NOMO-1 treated with dmso at 0.1 percent for 144 hours (cell line): ENCODE results near the gene GAMT.
"Not testable (repeated sequence)": the region's sequence is repeated elsewhere in the genome, so short reads cannot be mapped to it uniquely, and the experiment has no call there.

Experiments used
- DNase-seq: peaks from one replicate; lab custom pipeline; 2025; ENCODE audit not compliant: unreplicated experiment; lab: John Stamatoyannopoulos, UW

GAMT gene

DNA sequence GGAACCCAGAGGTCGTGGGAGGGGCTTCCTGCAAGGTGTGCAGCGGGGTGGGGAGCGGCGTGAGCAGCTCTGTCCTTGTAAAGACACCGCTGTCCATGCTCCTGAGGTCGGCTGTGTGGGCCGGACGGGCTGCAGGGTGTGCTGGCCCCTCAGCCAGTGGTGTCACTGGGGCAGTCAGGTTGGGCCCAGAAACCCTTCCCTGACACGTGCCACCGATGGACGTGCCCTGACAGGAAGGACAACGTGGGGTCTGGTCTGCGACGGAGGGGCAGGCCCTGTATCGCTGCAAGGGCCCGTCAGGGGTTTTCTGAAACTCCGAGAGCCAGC is 32.7 kb upstream of the GAMT start:
- no peak for DNase-seq

DNA sequence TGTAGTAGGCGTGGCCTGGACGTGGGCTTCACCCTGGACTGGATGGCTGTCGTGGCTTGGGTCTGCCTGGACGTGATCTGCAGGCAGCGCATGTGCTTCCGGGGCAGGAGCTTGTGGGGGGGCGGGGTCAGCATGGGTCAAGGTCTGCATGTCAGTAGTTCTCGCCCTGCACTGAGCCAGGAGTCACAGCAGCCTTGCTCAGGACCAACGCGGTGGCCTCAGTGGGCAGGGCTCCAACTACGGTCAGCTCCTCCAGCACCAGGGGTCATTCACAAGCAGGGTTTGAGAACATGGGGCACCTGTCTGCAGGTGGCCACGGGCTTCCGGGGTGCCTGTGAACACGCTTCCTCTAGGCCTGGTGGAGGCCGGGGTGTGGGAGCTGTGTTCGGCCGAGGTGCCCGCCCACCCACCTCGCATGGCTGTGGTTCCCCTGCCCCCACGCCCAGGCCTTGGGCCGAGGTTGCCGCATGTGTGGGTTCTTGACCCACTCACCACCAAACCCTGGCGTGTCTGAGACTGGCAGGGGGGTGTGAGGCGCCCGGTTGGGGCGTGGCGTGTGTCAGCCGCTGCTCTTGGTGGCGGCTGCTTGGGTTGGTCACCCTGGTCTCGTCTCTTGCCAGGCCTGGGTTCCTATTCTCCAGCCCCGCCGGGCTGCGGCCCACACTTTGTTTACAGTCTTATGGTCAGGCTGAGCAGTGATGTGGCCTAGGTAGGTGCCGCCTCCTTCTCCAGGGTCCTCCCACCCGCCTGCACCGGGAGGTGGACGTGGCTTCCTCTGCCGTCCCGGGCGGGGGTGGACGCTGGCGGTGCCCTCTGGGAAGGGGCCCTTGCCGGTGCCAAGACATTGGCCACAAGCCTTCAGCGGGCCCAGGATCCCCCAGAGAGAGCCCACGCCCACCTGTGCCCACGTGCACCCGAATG is 32.0 kb upstream of the GAMT start:
- DNase-seq, result no peak

DNA sequence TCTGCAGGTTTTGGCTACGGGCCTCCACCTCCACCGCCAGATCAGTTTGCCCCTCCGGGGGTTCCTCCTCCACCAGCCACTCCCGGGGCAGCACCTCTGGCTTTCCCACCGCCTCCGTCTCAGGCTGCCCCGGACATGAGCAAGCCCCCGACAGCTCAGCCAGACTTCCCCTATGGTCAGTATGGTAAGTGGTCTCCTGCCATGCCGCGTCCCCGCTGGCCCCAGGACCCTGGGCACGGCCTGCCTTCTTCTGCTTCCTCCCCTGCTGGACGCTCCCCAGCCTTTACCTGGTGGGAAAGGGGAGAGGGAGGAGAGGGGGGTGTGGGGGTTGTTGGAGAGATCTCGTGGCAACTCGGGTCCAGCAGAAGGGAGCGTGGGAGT is 31.2 kb upstream of the GAMT start:
- no peak for DNase-seq

DNA sequence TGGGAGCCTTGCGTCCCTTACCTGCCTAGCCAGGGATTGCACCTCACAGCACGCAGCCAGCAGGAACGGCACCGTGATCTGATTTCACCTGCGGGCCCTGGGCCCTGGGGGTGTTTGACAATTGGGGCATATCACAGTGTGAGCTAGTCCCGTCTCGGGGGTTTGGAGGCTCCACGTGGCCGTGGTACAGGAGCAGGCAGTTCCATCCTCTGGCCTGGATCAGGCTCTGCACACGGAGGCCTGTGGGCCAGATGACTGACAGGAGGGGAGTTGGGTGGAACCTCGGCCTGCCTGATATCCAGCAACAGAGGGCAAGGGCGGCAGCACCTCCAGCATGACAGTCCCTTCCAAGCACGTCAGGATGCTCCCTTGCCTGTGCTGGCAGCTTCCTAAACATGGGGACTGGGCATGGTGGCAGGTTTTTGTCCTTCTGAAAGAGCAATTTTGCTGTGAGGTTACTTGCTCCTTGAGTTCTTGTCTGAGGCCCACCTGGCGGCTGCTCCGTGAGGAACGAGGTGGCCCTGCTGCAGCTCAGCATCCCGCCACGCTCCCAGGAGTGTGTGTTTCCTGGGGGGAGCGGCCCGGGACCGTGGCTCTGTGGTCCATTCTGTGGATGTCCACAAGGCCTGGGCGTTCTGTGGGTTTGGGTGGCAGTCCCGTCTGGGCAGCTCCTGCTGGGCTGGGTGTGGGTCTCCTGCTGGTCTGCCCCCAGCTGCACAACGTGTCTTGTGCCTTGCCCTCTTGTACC is 30.6 kb upstream of the GAMT start:
- DNase-seq, result no peak

DNA sequence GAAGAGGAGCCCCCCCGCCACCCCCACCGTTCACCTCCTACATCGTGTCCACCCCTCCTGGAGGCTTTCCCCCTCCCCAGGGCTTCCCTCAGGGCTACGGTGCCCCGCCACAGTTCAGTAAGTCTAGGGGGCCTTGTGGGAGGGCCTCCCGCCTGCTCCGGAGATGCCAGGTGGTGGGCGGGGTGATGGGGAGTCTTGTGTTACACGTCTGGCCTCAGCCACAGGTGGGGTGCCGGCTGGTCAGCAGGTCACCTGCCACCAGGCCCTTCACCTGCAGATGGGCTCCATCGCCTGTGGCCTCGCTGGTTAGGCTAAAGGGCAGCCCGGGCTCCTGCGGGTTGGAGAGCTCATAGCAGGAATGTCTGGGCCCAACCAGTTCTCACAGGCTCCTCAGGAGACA is 28.9 kb upstream of the GAMT start:
- no peak for DNase-seq

DNA sequence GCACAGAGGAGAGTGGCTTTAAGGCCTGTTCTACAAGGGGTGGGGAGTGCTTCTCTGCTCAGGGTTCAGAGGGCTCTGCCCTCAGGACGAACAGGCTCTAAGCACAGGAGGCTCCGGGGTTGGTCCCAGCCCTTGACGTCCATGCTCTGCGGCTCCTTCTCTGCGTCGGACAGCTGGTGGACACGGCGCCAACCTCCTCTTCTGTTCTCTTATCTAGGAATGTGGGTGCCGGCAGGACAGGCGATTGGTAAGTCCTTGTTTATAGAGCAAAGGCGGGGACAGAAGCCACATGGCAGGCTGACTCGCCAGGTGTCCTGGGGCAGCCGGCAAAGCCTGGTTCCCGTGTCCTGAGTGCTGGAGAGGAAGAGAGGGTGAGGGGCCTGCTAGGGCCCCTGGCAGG is 28.4 kb upstream of the GAMT start:
- DNase-seq, result no peak

DNA sequence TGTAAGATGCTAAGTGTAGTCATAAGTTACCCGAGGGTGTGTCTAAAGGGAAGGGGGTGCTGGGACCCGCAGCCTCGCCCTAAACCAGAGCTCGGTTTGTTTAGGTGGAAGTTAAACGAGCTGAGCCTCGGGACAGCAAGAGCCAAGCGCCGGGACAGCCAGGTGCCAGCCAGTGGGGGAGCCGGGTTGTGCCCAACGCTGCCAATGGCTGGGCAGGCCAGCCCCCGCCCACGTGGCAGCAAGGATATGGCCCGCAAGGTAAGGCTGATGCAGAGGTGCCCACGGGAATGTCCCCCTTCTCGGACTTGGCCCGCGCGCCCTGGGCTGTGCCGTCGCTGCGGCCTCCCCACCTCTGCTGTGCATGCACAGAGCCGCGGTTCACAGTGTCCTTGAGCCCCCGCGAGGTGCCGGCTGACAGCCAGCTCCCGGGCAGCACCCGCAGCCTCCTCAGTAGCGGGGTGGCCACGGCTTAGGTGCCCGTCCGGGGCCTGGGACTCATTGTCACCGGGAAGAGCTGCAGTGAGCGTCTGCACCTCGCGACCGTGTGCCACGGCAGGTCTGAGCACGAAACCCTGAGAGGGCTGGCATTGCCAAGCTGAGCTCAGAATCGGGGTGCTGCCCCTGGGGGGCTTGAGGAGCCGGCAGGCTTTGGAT is 27.5 kb upstream of the GAMT start:
- DNase-seq, result no peak

DNA sequence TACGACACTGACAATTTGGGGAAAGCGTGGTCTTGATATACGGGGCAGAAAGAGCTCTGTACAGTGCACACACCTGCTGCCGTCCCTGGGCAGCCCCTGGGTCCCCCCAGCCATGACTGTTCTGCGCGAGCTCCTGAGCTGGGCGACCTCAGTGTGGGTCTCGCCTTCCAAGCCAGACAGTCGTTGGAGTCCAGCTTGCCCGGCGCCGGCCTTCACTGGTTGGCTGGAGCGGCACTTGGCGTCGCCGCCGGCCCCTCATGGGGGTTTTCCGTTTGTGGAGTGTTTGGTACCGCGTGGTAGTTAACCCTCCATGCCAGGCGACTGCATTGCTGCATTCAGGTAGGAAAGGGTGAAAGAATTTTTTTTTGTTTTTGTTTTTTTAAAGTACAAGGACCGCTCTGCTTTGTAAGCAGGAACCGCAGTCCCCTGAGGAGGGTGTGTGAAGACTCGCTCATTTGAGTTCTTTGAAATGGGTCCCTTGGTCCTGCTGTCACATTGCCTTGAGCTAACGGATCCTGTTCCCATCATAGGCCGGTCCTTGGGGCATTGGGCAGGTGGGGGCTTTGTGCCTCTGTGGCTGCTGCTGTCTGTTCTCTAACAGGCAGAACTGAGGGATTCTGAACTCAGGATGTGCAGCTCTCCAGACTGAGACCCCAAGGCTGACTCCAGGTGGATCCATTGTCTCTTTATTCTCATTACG is 26.0 kb upstream of the GAMT start:
- DNase-seq, result no peak

DNA sequence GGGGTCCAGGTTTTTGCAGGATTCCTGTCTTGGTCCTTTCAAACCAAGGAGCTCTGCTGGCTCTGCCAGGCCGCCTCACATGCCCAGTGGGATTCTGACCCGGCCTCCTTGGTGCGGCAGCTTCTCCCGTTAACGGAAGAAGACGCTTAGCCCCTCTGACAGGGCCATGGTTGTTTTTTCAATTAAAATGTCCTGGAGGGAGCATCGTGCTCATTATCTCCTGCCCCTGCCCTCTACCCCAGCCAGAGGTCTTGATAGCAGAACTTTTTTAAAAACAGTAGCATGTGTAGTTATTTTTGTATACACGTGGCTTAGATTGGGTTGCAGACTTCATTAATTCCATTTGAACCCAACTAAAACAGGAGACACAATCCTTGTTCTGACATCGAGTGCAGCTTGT is 25.4 kb upstream of the GAMT start:
- no peak for DNase-seq

DNA sequence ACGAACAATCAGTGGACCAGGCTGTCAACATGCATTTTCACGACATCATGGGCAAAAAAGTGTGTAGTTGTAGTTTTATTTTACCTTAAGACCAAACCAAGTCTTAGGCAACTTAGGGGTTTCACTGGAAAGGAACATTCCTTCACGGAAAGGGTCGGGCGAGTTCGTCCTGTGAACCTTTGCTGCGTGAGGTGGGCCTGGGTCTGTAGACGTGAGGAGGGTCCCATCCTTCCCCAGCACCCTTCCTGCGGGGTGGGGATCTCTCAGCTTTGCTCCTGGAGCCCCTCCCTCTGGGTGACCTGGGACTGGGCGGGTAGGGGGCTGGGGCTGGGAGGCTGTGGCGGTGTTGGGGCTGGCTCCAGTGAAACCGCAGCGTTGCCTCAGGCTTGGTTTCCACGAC is 24.6 kb upstream of the GAMT start:
- no peak for DNase-seq

DNA sequence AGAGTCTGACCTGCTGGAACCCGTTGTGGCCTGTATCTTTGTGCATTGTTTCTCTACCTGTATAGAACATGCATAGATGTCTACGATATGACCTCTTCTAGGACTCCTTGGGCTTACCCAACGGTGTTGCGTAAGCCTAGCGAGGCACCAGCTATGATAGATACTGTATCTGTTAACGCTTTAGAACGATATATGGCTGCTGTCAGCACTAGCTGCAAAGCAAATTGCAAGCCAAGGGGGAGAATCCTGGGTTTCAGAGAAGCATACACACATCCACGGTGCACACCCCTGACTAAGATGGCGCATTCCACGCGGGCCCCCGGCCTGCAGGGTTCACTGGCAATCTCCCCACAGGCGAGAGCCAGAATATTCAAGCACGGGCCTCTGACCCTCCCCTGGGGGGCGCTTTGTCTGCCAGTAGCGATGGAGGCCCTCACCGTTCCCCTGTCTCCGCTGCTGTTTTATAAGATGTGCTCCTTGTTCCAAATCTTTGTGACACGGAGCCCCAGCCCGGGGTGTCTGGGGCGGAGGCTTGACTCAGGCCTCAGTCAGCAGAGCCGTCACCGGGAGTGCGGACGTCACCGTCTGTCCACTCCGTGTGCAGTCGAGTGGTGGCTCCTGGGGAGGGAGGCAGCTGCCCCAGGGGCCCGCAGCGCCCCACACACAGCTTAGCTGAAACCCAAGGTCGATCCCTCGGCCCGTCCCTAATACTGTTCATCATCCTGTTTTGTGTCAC is 23.9 kb upstream of the GAMT start:
- DNase-seq, result no peak

DNA sequence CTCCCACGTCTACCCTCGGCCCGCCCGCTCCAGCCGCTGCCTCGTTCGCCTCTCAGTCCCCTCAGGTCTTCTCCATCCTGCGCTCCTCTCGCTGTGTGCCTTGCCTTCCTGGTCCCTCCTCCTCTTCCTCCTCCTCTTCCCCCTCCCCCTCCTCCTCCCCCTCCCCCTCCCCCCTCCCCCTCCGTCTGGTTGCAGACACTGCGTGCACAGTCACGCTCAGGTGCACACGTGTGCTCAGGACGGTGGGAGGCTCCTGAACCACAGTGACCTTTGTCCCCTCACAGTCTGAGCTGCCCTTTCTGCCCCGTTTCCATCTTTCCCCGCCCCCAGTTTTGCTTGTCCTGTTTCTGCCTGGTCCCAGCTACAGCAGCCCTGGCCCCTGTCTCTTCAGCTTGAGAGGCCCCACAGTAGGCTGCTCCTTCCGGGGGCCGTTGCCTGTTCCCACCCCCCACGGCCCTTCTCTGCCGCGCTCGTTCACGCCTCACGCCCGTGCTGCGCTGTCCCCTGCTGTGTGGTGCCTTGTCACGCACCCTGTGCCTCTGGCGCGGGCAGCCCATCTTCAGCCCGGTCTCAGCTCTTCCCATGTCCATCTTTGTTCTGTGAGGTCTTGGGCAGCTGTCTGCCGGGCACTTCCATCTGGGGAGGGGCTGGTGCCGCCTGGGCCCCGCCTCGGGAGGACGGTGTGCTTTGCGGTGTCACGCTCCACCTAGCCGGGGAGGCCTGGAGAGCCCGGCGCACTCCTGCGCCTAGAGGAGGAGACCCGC is 23.0 kb upstream of the GAMT start:
- DNase-seq, result no peak

DNA sequence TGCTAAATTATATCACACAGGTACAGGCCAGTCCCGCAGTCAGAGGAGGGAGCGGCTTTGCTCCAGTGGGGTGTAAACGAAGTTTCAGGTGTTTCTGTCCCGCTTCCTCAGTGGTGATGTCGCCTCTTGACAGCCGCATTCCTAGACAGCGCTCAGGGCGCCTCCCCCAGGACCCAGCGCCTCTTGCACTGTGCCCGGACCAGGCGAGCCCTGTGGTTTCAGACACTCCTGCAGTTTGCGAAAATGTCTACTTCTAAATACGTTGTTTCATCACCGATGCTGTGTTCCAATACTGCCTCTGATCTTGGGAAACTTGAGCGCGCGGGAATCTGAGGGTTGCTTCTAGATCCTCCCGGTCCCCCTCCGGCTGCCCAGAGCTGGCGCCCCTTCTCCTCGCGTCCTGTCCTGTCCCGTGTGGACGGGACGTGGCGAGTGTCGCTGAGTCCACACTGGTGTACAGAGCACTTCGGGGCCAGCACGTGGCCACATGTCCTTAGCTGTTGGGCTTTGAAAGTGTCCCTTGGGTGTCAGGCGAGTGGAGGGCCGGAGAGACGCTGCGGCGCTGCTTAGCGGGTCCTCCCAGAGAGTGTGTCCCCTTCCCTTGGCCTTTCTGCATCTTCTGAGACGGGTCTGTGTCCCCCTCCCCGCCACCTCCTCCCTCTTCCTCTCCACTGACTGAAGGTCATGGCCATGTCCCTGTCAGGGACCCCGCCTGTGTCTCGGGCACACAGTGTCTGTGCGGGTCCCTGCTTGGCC is 22.3 kb upstream of the GAMT start:
- DNase-seq, result no peak

DNA sequence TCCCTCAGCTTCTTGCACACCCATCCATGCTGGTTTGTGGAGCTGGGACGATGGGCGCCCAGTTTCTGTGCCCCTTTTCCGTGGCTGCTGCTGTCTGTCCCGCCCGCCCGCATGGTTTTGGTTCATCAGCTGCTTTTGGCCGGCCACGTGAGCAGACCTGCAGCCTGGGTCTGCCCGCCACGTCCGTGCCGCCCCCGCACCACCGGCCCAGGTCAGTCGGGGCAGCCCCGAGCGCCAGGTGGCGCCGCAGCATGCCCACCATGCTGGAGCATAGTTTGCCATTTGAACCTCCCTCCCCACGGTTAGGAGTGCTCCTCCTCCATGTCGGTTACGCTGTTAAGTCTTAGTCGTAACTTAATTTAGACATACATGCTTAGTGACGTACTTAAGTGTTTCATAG is 21.6 kb upstream of the GAMT start:
- DNase-seq, result no peak

DNA sequence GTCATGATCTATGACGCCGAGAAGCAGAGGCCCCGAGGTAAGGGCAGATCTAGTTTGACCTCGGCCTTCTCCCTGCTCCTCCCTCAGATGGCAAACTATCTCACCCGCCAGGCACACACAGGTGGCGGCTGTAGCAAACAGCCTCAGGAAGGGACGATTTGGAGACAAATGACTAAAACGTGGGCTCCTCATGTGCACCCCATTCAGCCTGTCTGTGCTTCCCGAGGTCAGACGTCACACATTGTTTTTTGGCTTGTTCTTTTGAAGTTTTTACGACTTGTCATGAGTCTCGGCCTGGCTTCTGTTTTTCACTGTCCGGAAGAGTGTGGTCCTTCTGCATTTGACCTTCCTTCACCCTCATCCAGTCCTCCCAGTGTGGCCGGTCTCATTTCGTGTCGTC is 21.0 kb upstream of the GAMT start:
- DNase-seq, result no peak

DNA sequence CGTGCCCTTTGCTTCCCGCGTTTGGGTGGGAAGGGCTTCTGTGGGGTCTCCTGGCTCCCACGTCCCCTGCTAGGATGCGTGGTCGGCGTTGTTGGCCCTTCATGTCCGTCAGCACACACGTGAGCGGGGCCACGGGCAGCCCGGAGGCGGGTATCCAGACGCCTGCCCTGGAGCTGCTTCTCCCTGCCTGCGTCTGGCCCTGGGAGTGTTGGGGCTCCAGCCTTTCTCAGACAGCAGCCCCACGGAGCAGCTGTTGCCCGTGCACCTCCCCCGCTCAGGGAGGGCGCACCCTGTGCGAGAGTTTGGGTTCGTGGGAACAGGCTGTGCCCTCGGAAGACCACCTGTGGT is 20.6 kb upstream of the GAMT start:
- no peak for DNase-seq

DNA sequence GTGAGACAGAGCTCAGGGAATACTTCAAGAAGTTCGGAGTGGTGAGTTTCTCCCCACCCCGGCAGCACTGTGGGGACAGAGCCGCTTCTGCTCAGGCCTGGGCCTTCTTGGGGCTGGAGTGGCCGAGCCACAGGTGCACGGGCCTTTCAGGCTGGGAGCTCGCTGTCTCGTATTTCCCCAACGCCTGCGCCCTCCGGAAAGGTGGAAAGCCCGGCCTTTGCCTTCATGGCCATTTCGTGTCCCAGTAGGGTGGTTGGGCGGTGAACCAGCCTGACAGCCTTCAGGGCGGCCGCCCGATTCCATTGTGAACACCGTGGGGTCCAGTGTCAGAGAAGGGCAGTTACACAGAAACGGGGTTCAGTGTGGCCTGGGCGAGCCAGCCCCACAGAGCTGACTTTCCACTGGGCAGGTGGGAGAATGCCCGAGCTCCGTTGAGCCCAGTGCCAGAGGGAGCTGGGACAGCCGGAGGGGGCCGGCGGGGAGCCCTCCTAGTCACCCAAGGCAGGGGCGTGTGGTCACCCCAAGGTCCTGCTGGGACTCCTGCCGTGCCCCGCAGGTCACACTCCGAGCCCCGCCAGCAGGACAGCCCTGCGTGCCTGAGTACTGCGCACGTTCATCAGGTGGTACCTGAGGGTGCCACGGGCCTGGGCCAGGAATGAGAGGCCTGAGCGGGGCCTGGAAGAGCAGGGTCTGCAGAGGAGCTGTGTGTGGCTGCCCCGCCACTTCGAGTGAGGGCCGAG is 20.0 kb upstream of the GAMT start:
- no peak for DNase-seq

DNA sequence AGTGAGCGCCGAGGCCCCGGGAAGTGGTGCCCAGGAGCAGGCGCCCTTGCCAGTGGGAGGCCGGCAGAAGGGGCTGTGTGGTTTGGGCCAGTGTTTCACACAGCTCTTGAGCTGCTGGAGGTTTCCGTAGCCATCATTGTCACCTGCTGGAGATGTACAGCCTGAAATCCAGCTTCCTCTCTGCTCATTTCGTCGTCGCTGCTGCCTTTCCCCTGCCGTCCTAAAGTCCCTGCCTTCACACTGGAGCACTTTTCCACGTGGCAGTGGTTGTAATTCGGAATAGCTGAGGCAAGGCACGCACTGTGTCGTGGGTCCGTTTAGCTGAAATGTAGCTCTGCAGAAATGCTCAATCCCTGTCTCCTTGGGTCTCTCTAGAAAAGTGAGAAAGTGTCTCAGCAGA is 19.2 kb upstream of the GAMT start:
- DNase-seq, result no peak

DNA sequence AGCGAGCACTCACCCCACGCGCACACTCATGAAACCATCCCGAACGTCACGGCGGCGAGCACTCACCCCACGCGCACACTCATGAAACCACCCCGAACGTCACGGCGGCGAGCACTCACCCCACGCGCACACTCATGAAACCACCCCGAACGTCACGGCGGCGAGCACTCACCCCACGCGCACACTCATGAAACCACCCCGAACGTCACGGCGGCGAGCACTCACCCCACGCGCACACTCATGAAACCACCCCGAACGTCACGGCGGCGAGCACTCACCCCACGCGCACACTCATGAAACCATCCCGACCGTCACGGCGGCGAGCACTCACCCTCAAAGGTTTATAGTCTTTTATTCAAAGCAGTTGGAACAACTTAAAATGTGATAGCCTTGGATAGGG is 18.7 kb upstream of the GAMT start:
- DNase-seq, result not testable (repeated sequence)
